Heart right ventricle (tissue), 16 donors: ENCODE data around the gene PAN3. TPM values are rescaled to one million over a fixed set of nuclear protein-coding genes. Genes with fewer than 3 reads are reported as not detected.

Experiments
- ATAC-seq, 8 donors: fragments of 200-7000 bp; cut with Tn5 transposase; one replicate each; pipeline ENCODE4 v1.9.1; 2020; ENCODE audit warnings: mild to moderate bottlenecking in 8 of 8, moderate library complexity in 8 of 8, moderate number of reproducible peaks in 1 of 8
- DNase-seq, 2 donors: peaks; one replicate each; pipeline ENCODE4 v3.0.0-alpha.2; 2020
- H3K27ac ChIP-seq, 10 donors: fragments of 200-600 bp; sonication (generic) in 2 of 10; one replicate each; pipeline versions ENCODE4 v1.5.0 to v1.8.0; 2020 to 2022; ENCODE audit warnings: mild to moderate bottlenecking in 3 of 10
- H3K27me3 ChIP-seq, 7 donors: fragments of 200-600 bp; one replicate each; pipeline ENCODE4 v1.8.0; 2021 to 2022; ENCODE audit warnings: mild to moderate bottlenecking in 2 of 7
- H3K36me3 ChIP-seq, 9 donors: fragments of 200-600 bp; sonication (generic) in 1 of 9; one replicate each; pipeline versions ENCODE4 v1.5.0 to v1.8.0; 2020 to 2022; ENCODE audit warnings: mild to moderate bottlenecking in 2 of 9
- H3K4me1 ChIP-seq, 9 donors: fragments of 200-600 bp; sonication (generic) in 1 of 9; one replicate each; pipeline versions ENCODE4 v1.5.0 to v1.8.0; 2020 to 2022; ENCODE audit warnings: mild to moderate bottlenecking in 4 of 9
- H3K4me3 ChIP-seq, 10 donors: fragments of 200-600 bp; sonication (generic) in 2 of 10; one replicate each; pipeline versions ENCODE4 v1.5.0 to v1.8.0; 2020 to 2022; ENCODE audit warnings: mild to moderate bottlenecking in 7 of 10, moderate library complexity in 2 of 10
- H3K9me3 ChIP-seq, 11 donors: fragments of 200-600 bp in 10 of 11; sonication (generic) in 2 of 11; one replicate each; pipeline versions ENCODE4 v1.5.0 to v1.8.0; 2013 to 2022; ENCODE audit warnings: mild to moderate bottlenecking in 2 of 11, control low read depth in 1 of 11, moderate library complexity in 1 of 11
- CTCF ChIP-seq, 9 donors: fragments of 200-600 bp; sonication (generic) in 2 of 9; IDR thresholded peaks; one replicate each; pipeline versions ENCODE4 v1.5.0 to v1.8.0; 2021 to 2022; ENCODE audit warnings: antibody characterized with exemption in 9 of 9, mild to moderate bottlenecking in 5 of 9, moderate library complexity in 1 of 9
- WGBS, 2 donors: extraction: QIAGEN DNeasy Blood & Tissue Kit; methylation state at CpG; one replicate each; pipeline ENCODE4 v1.1.7; 2013; ENCODE audit warnings: inconsistent platforms in 1 of 2; 5-methylcytosine and 5-hydroxymethylcytosine counted together
- intact Hi-C, 10 donors: fragments of 100-400 bp; cut with DNase I; formaldehyde crosslinking; loops; one replicate each; pipeline versions ENCODE4 v1.11.1 to v1.14.2; 2022
- long read RNA-seq, 3 donors: library from polyadenylated mRNA; unstranded; transcript quantifications; one replicate each; pipeline ENCODE4 v2.0.0, GENCODE V29; 2020 to 2021
- polyA plus RNA-seq, 2 donors: library from polyadenylated mRNA; stranded (reverse); fragments of 200-250 nt; gene quantifications; one replicate each; pipeline ENCODE4 v1.2.3, GENCODE V29; 2013
- total RNA-seq, 10 donors: library from RNA; stranded (reverse); fragmentation: NEBNext Ultra II Directional in 3 of 10; extraction: Animal tissue kit (Norgen Biotek cat#: 25700) in 3 of 10; gene quantifications; one replicate each; pipeline versions ENCODE4 v1.2.1 to v1.2.4, GENCODE V29; 2021 to 2023
- donor health status: Arrhythmogenic right ventricular cardiomyopathy.
- donor health status: ischemic (EF 13 %, LVEDD 7.1; RV severe dilation, severe dysfunction).
- donor health status: healthy with polysubstance abuse.
- donor health status: DM: no; HTN: yes; CAD: no.
- donor health status: DM: no; HTN: no; CAD: no.
- donor health status: ischemic (EF 25% LVEDD 6.9; RV normal size, moderate dysfunction).
- donor health status: ischemic (EF 25% LVEDD 5.7; RV mildly dilated, moderate dysfunction).
- donor health status: healthy.
- donor health status: DM: yes; HTN: yes; CAD: no.
- donor health status: Ischemic cardiomyopathy.
- donor health status: ischemic (EF 35%, LVEDD 5.7; RV mildly dilated, moderate dysfunction).
- donor health status: nonischemic (EF 11% LVEDD 7.7; RV severe dilation, severe dysfunction).
- donor health status: DM: yes; HTN: yes; CAD: no.
- donor health status: PGD.
- donor health status: ischemic (EF 29% LVEDD 5.4; RV normal size, mild dysfunction).
- donor health status: nonischemic (EF 23%, LVEDD 6.1; RV moderate dilation, normal function).

PAN3 gene
- total RNA-seq (10 to 100 TPM in 8 of 10 donors, 1 to 10 TPM in 2; 7.4 to 14.0 (median 10.8) TPM), polyA plus RNA-seq (10 to 100 TPM in 1 of 2 donors, 1 to 10 TPM in 1; 2.8 to 16.2 TPM)
- long read RNA-seq, donor 1, partial matches to known transcripts = 0 of 3 reads
- long read RNA-seq, donor 1, other reads (novel, unspliced or antisense) = 3 of 3 reads
- long read RNA-seq, donor 2, partial matches to known transcripts = 1 of 4 reads
- long read RNA-seq, donor 2, other reads (novel, unspliced or antisense) = 2 of 4 reads
- long read RNA-seq, donor 3, partial matches to known transcripts = 0 of 5 reads
- long read RNA-seq, donor 3, other reads (novel, unspliced or antisense) = 5 of 5 reads

- intact Hi-C loops = loop anchor here in 1 of 10 donors (2.0 kb wide), 1 partner anchor 521 kb away; the partner anchor contains the start of gene POMP
- Histone ChIP-seq H3K27ac (peak within 1 kb of the TSS; percentile 95 to 100 (median 98)), H3K27me3 (no peaks in the 10 kb centered on the region), H3K9me3 (no peaks in the 10 kb centered on the region), H3K4me1 (peaks cover 4 to 49% (median 36%) of the 10 kb centered on the region in 9 donors), H3K36me3 (no peaks in the 10 kb centered on the region), H3K4me3 (peak within 1 kb of the TSS; percentile 84 to 100 (median 97))
- DNase-seq = peak; percentile 93 to 96
- ATAC-seq = peak; percentile 87 to 93 (median 90)
- peak in 4 of 9 donors; percentile 19 to 38 (median 28) for TF ChIP-seq CTCF (IDR thresholded peaks at IDR 0.05)
- 0% methylated on average over 65 to 84 of the region's 84 CpGs for WGBS, 2 donors
These were observed at the start of gene PAN3 for GRCh38 chr13:28138012-28138755. Gene PAN3, plus strand, starts transcription at chr13:28138545. Its CDS starts 113 bp downstream, at chr13:28138658.

DNA sequence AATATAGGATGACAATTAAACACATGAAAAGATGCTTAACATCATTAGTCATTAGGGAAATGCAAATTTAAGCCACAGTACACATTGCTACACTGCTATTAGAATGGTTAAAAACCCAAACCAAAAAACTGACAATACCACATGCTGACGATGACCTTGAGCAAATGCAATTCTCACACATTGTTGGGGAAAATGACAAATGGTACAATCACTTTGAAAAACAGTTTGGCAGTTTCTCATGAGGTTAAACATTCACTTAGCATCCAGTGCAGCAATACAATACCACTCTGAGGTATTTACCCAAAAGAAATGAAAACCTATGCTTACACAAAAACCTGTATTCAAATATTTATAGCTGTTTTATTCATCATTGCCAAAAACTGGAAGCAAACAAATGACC is 49.3 kb upstream of the PAN3 start:
- intact Hi-C loops = no loop called here
- no peak for ATAC-seq

DNA sequence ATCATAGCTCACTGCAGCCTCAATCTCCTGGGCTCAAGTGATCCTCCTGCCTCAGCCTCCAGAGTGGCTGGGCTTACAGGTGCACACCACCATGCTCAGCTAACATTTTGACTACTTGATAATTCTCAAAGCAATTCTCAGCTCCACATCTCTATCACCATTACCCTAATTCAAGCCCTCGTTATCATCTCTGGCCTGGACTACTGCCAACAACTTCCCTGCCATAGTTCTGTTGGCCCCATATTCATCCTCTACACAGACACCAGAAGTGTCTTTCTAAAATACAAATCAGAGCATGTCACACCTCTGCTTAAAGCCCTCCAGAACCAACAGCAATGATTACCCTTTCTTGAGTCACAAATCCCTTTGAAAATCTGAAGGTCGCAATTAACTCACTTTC is 45.9 kb upstream of the PAN3 start:
- Histone ChIP-seq H3K4me1 (peaks cover 0 to 12% (median 0%) of the 10 kb centered on the region in 9 donors), H3K4me3 (no peak overlapping the region), H3K27ac (no peak overlapping the region), H3K27me3 (peaks cover 0 to 48% (median 38%) of the 10 kb centered on the region in 7 donors), H3K9me3 (no peaks in the 10 kb centered on the region), H3K36me3 (no peaks in the 10 kb centered on the region)
- no peak for TF ChIP-seq CTCF (IDR thresholded peaks at IDR 0.05)
- intact Hi-C loops = no loop called here
- no peak for DNase-seq
- 41 to 44% methylated on average over 2 of the region's 2 CpGs for WGBS, 2 donors
- ATAC-seq = no peak

More for the DNA sequence above, 49.3 kb upstream of the PAN3 start:
- 61 to 90% methylated on average over 1 of the region's 1 CpG for WGBS, 2 donors
- H3K27ac ChIP-seq = no peak overlapping the region
- H3K27me3 ChIP-seq = peaks cover 0 to 32% (median 7%) of the 10 kb centered on the region in 7 donors
- H3K4me3 ChIP-seq = no peak overlapping the region
- H3K9me3 ChIP-seq = peaks cover 0 to 1% (median 0%) of the 10 kb centered on the region in 11 donors
- no peak for DNase-seq
- H3K36me3 ChIP-seq = no peaks in the 10 kb centered on the region
- peaks cover 0 to 7% (median 0%) of the 10 kb centered on the region in 9 donors for H3K4me1 ChIP-seq
- TF ChIP-seq CTCF (IDR thresholded peaks at IDR 0.05) = no peak

DNA sequence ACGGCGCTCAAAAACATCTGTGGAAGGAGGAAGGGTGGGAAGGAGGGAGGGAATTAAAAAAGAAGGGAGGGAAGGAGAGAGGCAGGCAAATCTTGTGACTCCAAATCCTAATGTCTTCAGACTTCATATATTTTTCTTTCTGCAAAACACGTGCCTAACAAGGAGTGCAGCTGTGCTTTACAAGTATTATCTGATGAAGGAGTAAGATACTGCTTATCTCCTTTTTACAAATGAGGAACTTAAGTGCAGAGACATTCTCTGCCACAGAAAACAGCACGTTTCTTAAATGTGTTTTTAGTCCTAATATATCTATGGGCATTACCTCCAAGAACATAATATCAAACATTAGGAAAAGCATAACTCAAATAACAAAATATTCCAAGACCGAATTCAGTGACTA is 44.5 kb upstream of the PAN3 start:
- TF ChIP-seq CTCF (IDR thresholded peaks at IDR 0.05) = no peak
- no peak overlapping the region for H3K27ac ChIP-seq
- H3K27me3 ChIP-seq = peaks cover 0 to 62% (median 52%) of the 10 kb centered on the region in 7 donors
- DNase-seq (no peak), ATAC-seq (no peak)
- intact Hi-C loops = no loop called here
- 32 to 38% methylated on average over 5 of the region's 5 CpGs for WGBS, 2 donors
- H3K9me3 ChIP-seq = peaks cover 0 to 7% (median 0%) of the 10 kb centered on the region in 11 donors
- no peaks in the 10 kb centered on the region for H3K36me3 ChIP-seq
- H3K4me3 ChIP-seq = no peak overlapping the region
- peaks cover 0 to 12% (median 0%) of the 10 kb centered on the region in 9 donors for H3K4me1 ChIP-seq
